ENCODE results near the gene KRTAP13-1.

The KRTAP13-1 gene

GRCh38 chr21:30395731-30396130 is at the start of gene KRTAP13-1:
Gene KRTAP13-1, plus strand, starts transcription at chr21:30396031. Its CDS starts 56 bp downstream, at chr21:30396087.
- no peak for DNase-seq

GRCh38 chr21:30348506-30348905 is 47.3 kb upstream of the KRTAP13-1 start, which contains the start of gene KRTAP23-1:
Gene KRTAP23-1, minus strand, starts transcription at chr21:30348606. Its CDS starts 0 bp downstream, at chr21:30348606.
- DNase-seq, result no peak

GRCh38 chr21:30349572-30349971 is 46.3 kb upstream of the KRTAP13-1 start:
- no peak for DNase-seq

GRCh38 chr21:30351534-30351933 is 44.3 kb upstream of the KRTAP13-1 start:
- no peak for DNase-seq

GRCh38 chr21:30354308-30355005 is 41.4 kb upstream of the KRTAP13-1 start:
- no peak for DNase-seq

- no peak for DNase-seq
These were observed 39.9 kb upstream of the KRTAP13-1 start for GRCh38 chr21:30355906-30356305.

GRCh38 chr21:30372139-30372770 is 23.6 kb upstream of the KRTAP13-1 start, which contains the start of gene KRTAP13-2:
Gene KRTAP13-2, minus strand, starts transcription at chr21:30372271. Its CDS starts 58 bp downstream, at chr21:30372213.
- no peak for DNase-seq

- DNase-seq, result no peak
These were observed 13.6 kb upstream of the KRTAP13-1 start for GRCh38 chr21:30382201-30382600.

GRCh38 chr21:30391492-30392025 is 4.3 kb upstream of the KRTAP13-1 start:
- DNase-seq, result no peak

- peak; percentile 46 for DNase-seq
These were observed 13.1 kb downstream of the KRTAP13-1 start for GRCh38 chr21:30408782-30409494.

GRCh38 chr21:30415993-30416392 is 20.2 kb downstream of the KRTAP13-1 start:
- DNase-seq, result no peak

- no peak for DNase-seq
These were observed 30.0 kb downstream of the KRTAP13-1 start, which contains the start of gene KRTAP13-3 for GRCh38 chr21:30425826-30426225. Gene KRTAP13-3, minus strand, starts transcription at chr21:30425926. Its CDS starts 14 bp downstream, at chr21:30425912.

GRCh38 chr21:30426731-30427130 is 30.9 kb downstream of the KRTAP13-1 start:
- no peak for DNase-seq

- DNase-seq, result no peak
These were observed 34.4 kb downstream of the KRTAP13-1 start, which contains the start of gene KRTAP13-4 for GRCh38 chr21:30430170-30430655. Gene KRTAP13-4, plus strand, starts transcription at chr21:30430220. Its CDS starts 56 bp downstream, at chr21:30430276.

GRCh38 chr21:30434033-30434631 is 38.3 kb downstream of the KRTAP13-1 start:
- DNase-seq, result no peak

- DNase-seq, result no peak
These were observed 41.3 kb downstream of the KRTAP13-1 start for GRCh38 chr21:30437010-30437565.

GRCh38 chr21:30439975-30440374 is 44.1 kb downstream of the KRTAP13-1 start, which contains the start of gene KRTAP15-1:
Gene KRTAP15-1, plus strand, starts transcription at chr21:30440275. Its CDS starts 53 bp downstream, at chr21:30440328.
- no peak for DNase-seq

- no peak for DNase-seq
These were observed 47.4 kb downstream of the KRTAP13-1 start for GRCh38 chr21:30443226-30443625.

GRCh38 chr21:30444204-30444603 is 48.4 kb downstream of the KRTAP13-1 start:
- no peak for DNase-seq
